HUES64 (cell line): ENCODE results near the gene PTPRR.
"Not testable (repeated sequence)": the region's sequence is repeated elsewhere in the genome, so short reads cannot be mapped to it uniquely, and the experiment has no call there.

Source experiments
- H3K27ac ChIP-seq: 2 replicates; pipeline ENCODE4 v1.7.0; 2013; ENCODE audit warnings: low read depth, low read length, inconsistent platforms
- H3K27me3 ChIP-seq: 2 replicates; pipeline ENCODE4 v1.6.1; 2013; ENCODE audit warnings: mild to moderate bottlenecking, low read length; ENCODE audit not compliant: insufficient read depth
- H3K36me3 ChIP-seq: 2 replicates; pipeline ENCODE4 v1.6.1; 2013; ENCODE audit warnings: mild to moderate bottlenecking, low read length; ENCODE audit not compliant: insufficient read depth
- H3K4me1 ChIP-seq: 2 replicates; pipeline ENCODE4 v1.6.1; 2013; ENCODE audit warnings: mild to moderate bottlenecking, low read length, moderate library complexity; ENCODE audit not compliant: insufficient read depth
- H3K4me3 ChIP-seq: 2 replicates; pipeline ENCODE4 v1.5.1; 2013; ENCODE audit warnings: mild to moderate bottlenecking, low read length, moderate library complexity
- H3K9ac ChIP-seq: 2 replicates; pipeline ENCODE4 v1.6.1; 2013; ENCODE audit warnings: mild to moderate bottlenecking, low read depth, low read length
- H3K9me3 ChIP-seq: 2 replicates; pipeline ENCODE4 v1.6.1; 2013; ENCODE audit warnings: low read depth, low read length; ENCODE audit not compliant: insufficient read depth
- WGBS: fragments of 150-250, 120-280 bp; methylation state at CpG from one replicate; pipeline ENCODE4 v1.1.7; 2013; ENCODE audit warnings: missing lambda C conversion rate; 5-methylcytosine and 5-hydroxymethylcytosine counted together

The PTPRR gene

DNA sequence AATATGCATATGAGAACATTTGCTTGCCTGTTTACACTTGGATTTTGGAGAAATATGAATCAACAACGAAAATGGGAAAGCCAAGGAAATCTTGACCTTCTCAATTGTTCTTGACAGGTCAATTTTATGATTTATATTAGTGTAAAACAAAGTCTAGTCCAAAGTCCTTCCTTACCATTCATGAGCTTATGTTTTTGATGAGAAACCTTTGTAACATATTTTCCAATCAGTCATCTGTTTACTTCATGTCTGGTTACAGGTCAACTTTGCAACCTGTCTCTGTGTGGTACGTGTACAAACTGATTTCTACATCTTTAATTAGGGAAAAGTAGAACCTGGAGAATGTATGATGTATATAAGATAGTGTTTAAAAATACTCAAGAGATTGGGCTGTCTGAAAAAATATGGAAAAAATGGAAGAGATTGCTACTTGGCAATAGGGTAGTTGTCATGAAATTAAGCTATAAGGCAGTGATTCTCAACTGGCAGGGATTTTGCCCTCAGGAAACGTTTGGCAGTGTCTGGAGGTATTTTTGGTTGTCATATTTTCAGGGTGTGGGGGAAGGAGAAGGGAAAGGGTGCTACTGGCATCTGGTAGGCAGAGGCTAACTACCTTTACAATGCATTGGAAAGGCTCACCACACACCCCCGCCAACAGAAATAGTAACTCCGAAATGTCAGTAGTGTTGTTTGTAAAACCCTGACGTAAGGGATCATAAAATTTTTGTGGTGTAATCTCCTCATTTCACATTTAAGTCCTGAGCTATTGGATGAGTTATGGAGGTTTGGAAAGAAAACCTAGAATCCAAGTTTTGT, 172.9 kb downstream of the PTPRR start:
- no peaks in the 10 kb centered on the region for H3K27me3 ChIP-seq
- no peaks in the 10 kb centered on the region for H3K9me3 ChIP-seq
- no peak overlapping the region for H3K27ac ChIP-seq
- H3K36me3 ChIP-seq = no peaks in the 10 kb centered on the region
- 93% methylated on average over 6 of the region's 6 CpGs for WGBS
- no peak overlapping the region for H3K4me3 ChIP-seq
- H3K4me1 ChIP-seq = no peaks in the 10 kb centered on the region
- no peak overlapping the region for H3K9ac ChIP-seq

GRCh38 chr12:70745048-70745447, 175.5 kb downstream of the PTPRR start:
- no peaks in the 10 kb centered on the region for H3K4me1 ChIP-seq
- no peak overlapping the region for H3K4me3 ChIP-seq
- H3K36me3 ChIP-seq = no peaks in the 10 kb centered on the region
- no peaks in the 10 kb centered on the region for H3K9me3 ChIP-seq
- WGBS = 92% methylated on average over 7 of the region's 7 CpGs
- no peak overlapping the region for H3K27ac ChIP-seq
- no peak overlapping the region for H3K9ac ChIP-seq
- H3K27me3 ChIP-seq = no peaks in the 10 kb centered on the region

- no peaks in the 10 kb centered on the region for H3K4me1 ChIP-seq
- H3K27me3 ChIP-seq = no peaks in the 10 kb centered on the region
- H3K9ac ChIP-seq = no peak overlapping the region
- WGBS = 100% methylated on average over 2 of the region's 2 CpGs
- no peak overlapping the region for H3K4me3 ChIP-seq
- H3K9me3 ChIP-seq = no peaks in the 10 kb centered on the region
- no peaks in the 10 kb centered on the region for H3K36me3 ChIP-seq
- H3K27ac ChIP-seq = no peak overlapping the region
Observed at GRCh38 chr12:70744178-70744577, 176.4 kb downstream of the PTPRR start.

DNA sequence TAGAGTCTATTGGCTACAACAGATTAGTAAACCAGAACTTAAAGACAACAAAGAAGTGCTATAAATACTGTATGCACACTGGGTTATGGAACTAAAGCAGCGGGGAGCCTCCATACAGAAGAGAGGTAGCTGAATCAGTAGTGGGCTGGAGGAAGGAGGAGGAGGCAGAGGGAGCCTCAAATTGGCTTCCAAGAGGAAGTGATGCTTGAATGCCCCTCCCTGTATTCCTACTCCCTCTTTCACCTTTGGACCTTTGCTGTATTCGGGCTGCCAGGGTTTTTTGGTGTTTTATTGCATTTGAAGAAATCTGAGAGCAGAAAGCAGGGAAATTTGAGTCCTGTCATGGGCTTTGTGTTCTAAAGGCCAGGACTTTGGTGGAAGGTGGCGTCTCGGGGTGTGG, 179.3 kb downstream of the PTPRR start:
- Histone ChIP-seq H3K27ac (no peak overlapping the region), H3K4me1 (no peaks in the 10 kb centered on the region), H3K27me3 (no peaks in the 10 kb centered on the region), H3K4me3 (no peak overlapping the region), H3K9ac (no peak overlapping the region), H3K36me3 (no peaks in the 10 kb centered on the region), H3K9me3 (no peaks in the 10 kb centered on the region)
- 92% methylated on average over 4 of the region's 4 CpGs for WGBS

- H3K4me3 ChIP-seq = no peak overlapping the region
- H3K27me3 ChIP-seq = no peaks in the 10 kb centered on the region
- no peak overlapping the region for H3K27ac ChIP-seq
- H3K9me3 ChIP-seq = no peaks in the 10 kb centered on the region
- WGBS = 86% methylated on average over 2 of the region's 2 CpGs
- H3K9ac ChIP-seq = no peak overlapping the region
- H3K4me1 ChIP-seq = no peaks in the 10 kb centered on the region
- no peaks in the 10 kb centered on the region for H3K36me3 ChIP-seq
Observed at GRCh38 chr12:70739756-70740155, 180.8 kb downstream of the PTPRR start.

DNA sequence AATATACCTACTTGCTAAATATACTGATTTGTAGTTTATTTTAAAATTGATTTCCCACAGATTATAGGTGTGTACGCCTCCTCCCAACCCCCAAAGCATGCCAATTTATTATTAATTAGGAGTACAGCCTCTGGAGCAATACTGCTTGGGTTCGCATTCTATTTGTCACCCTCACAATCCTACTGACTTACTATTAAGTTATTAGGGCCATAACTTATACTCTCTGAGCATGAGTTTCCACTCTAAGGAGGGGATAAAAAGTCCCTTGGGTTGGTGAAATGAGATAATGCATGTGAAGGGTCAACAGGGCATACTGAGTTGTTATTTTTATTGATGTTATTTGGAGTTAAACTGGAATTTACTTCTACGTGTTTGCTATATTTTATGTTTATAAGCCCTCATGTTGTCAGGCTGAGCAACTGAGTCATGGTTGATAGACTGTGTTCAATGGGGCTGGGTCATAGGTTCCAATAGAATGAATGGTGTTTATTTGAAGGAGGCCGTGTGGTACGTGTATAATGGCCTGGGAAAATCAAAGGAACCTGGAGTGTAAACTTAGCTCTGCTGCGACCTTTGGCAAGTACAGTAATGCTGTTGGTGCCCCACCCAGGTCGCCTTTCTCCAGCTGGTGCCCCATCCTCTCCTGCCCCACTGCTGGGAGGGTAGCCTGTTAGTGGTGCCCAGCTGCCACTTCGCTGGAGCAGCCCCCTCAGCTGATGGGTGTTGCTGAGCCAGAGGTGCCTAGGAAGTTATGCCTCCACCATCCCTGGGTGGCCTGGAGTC, 184.0 kb downstream of the PTPRR start:
- 95% methylated on average over 7 of the region's 8 CpGs for WGBS
- Histone ChIP-seq H3K9me3 (no peaks in the 10 kb centered on the region), H3K9ac (no peak overlapping the region), H3K4me1 (no peaks in the 10 kb centered on the region), H3K27me3 (no peaks in the 10 kb centered on the region), H3K4me3 (no peak overlapping the region), H3K36me3 (no peaks in the 10 kb centered on the region), H3K27ac (no peak overlapping the region)

DNA sequence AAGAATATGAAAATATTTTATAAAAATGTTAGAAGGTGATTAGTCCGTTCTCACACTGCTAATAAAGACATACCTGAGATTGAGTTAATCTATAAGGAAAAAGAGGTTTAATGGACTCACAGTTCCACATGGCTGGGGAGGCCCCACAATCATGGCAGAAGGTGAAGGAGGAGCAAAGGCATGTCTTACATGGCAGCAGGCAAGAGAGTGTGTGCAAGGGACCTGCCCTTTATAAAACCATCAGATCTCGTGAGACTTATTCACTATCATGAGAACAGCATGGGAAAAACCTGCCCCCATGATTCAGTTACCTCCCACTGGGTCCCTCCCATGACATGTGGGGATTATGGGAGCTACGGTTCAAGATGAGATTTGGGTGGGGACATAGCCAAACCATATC, 185.3 kb downstream of the PTPRR start:
- not testable (repeated sequence) for H3K27ac ChIP-seq, H3K4me1 ChIP-seq, H3K27me3 ChIP-seq, H3K9ac ChIP-seq, H3K9me3 ChIP-seq, H3K4me3 ChIP-seq, H3K36me3 ChIP-seq
- 96% methylated on average over 2 of the region's 3 CpGs for WGBS

DNA sequence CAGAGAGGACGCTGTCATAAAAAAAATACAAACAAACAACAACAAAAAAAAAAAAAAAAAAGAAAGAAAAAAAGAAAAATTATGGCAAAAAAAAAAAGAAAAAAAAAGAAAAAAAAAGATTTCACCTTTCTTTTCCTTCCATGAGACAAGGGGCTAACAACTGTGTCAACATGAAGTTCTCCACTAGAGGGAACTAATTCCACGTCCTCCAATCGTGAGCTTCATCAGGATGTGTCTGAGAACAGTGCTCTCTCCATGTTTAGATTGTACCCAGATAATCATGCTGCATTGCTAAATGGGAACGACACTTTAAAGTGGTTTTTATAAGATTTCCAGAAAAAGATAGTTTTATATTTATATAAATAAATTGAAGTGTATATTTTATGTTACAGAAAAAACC, 187.2 kb downstream of the PTPRR start:
- H3K9ac ChIP-seq = no peak overlapping the region
- no peaks in the 10 kb centered on the region for H3K4me1 ChIP-seq
- H3K9me3 ChIP-seq = no peaks in the 10 kb centered on the region
- no peak overlapping the region for H3K27ac ChIP-seq
- H3K4me3 ChIP-seq = no peak overlapping the region
- no peaks in the 10 kb centered on the region for H3K36me3 ChIP-seq
- 13% methylated on average over 3 of the region's 4 CpGs for WGBS
- no peaks in the 10 kb centered on the region for H3K27me3 ChIP-seq

DNA sequence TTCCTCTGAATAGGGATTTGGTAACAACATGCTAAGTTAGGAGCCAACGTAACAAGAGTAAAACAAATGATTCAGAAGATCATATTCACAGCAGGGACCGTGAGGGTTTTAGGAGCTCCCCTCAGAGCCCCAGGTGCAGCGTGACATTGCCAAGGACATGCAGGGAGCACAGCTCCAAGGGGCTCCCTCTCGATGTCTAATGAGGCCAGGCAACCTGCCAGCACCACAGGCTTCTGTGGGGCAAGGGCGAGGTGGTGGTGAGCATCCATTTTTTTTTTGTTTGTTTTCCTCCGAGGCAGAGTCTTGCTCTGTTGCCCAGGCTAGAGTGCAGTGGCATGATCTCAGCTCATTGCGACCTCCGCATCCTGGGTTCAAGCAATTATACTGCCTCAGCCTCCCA, 188.3 kb downstream of the PTPRR start:
- 93% methylated on average over 8 of the region's 8 CpGs for WGBS
- no peaks in the 10 kb centered on the region for H3K36me3 ChIP-seq

GRCh38 chr12:70730675-70731180, 189.8 kb downstream of the PTPRR start:
- no peak overlapping the region for H3K4me3 ChIP-seq
- 86% methylated on average over 2 of the region's 2 CpGs for WGBS
- H3K27ac ChIP-seq = no peak overlapping the region
- no peaks in the 10 kb centered on the region for H3K36me3 ChIP-seq
- no peaks in the 10 kb centered on the region for H3K27me3 ChIP-seq
- no peak overlapping the region for H3K9ac ChIP-seq
- H3K9me3 ChIP-seq = no peaks in the 10 kb centered on the region
- H3K4me1 ChIP-seq = no peaks in the 10 kb centered on the region

More for the DNA sequence above, 188.3 kb downstream of the PTPRR start:
- Histone ChIP-seq H3K4me1 (no peaks in the 10 kb centered on the region), H3K27me3 (no peaks in the 10 kb centered on the region), H3K4me3 (no peak overlapping the region), H3K27ac (no peak overlapping the region), H3K9me3 (no peaks in the 10 kb centered on the region), H3K9ac (no peak overlapping the region)

DNA sequence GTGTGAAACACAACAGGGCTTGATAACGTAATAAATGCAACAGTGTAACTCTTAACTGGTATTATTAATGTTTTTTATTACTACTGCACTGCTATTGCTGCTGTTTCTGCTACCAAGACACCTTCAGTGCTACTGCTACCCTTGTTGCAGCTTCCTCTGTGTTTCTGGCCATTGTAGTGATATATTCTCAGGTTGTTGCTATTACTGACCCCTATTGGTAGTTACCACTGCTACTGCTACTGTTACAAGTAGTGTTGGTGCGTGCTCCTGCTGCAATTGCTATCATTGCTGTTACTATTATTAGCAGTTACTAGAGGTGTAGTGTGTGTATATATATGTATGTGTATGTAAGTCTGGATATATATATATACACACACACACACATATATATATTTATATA, 196.1 kb downstream of the PTPRR start:
- no peak overlapping the region for H3K4me3 ChIP-seq
- H3K27me3 ChIP-seq = no peaks in the 10 kb centered on the region
- H3K9me3 ChIP-seq = no peaks in the 10 kb centered on the region
- WGBS = 73% methylated on average over 2 of the region's 2 CpGs
- H3K27ac ChIP-seq = no peak overlapping the region
- peaks cover 23% of the 10 kb centered on the region for H3K4me1 ChIP-seq
- no peak overlapping the region for H3K9ac ChIP-seq
- H3K36me3 ChIP-seq = no peaks in the 10 kb centered on the region
